ENCODE data around the gene ADAMTS16.

Gene ADAMTS16

GRCh38 chr5:5313101-5313635 is 173.0 kb downstream of the ADAMTS16 start:
- DNase-seq (ENCODE audit: low spot score) (peak; percentile 75), FAIRE-seq (peak; percentile 93)

GRCh38 chr5:5314166-5314565 is 174.0 kb downstream of the ADAMTS16 start:
- DNase-seq (ENCODE audit: low spot score) (no peak), FAIRE-seq (no peak)

DNA sequence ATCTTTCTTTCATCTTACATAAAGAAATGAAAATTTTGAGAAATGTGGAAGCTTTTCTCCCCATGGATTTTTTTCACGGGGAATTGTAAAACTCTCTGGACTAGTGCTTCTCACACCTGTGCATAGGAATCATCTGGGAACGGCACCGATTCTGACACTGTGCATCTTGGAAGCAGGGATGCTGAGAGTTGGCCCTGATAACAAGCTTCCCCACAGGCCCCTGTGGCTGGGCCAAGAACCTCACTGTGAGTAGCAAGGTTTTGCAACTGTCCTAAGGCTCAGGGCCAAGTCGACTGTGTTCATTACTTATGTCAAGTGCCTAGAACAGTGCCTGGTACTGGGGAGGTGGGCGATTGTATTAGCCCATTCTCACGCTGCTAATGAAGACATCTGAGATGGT is 174.5 kb downstream of the ADAMTS16 start:
- FAIRE-seq (no peak), DNase-seq (ENCODE audit: low spot score) (no peak)

- DNase-seq (ENCODE audit: low spot score) (peak; percentile 29), FAIRE-seq (no peak)
These were observed 175.2 kb downstream of the ADAMTS16 start for GRCh38 chr5:5315068-5315980.

- DNase-seq (ENCODE audit: low spot score) (peak; percentile 89), FAIRE-seq (peak; percentile 93)
These were observed 176.2 kb downstream of the ADAMTS16 start for GRCh38 chr5:5316334-5316733.

- FAIRE-seq (no peak), DNase-seq (ENCODE audit: low spot score) (no peak)
These were observed 177.8 kb downstream of the ADAMTS16 start for GRCh38 chr5:5317976-5318375.

- FAIRE-seq (no peak), DNase-seq (ENCODE audit: low spot score) (no peak)
These were observed 178.5 kb downstream of the ADAMTS16 start for GRCh38 chr5:5318426-5319190.

- FAIRE-seq (no peak), DNase-seq (ENCODE audit: low spot score) (no peak)
These were observed 180.1 kb downstream of the ADAMTS16 start for GRCh38 chr5:5320062-5320805.

DNA sequence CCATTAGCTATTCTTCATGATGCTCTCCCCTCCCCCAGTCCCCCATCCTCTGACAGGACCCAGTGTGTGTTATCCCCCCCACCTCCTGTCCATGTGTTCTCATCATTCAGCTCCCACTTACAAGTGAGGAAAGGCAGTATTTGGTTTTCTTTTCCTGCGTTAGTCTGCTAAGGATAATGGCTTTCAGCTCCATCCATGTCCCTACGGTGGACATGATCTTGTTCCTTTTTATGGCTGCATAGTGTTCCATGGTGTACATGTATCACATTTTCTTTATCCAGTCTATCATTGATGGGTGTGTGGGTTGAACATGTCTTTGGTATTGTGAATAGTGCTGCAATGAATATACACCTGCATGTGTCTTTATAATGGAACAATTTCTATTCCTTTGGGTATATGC is 181.0 kb downstream of the ADAMTS16 start:
- FAIRE-seq (no peak), DNase-seq (ENCODE audit: low spot score) (no peak)

DNA sequence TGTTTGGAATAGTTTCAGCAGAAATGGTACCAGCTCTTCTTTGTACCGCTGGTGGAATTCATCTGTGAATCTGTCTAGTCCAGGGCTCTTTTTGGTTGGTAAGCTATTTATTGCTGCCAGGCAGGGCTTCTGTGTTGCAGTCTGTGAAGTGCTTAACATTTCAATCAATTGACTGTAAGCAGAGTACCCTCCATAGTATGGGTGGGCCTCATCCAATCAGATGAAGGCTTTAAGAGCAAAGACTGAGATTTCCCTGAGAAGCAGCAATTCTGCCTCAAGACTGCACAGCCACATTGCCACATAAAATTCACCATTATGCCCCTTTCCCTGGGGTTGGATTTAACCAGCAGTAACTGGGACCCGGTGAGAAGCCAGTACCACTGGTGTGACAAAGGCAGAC is 183.4 kb downstream of the ADAMTS16 start:
- FAIRE-seq, result no peak
- no peak for DNase-seq (ENCODE audit: low spot score)

DNA sequence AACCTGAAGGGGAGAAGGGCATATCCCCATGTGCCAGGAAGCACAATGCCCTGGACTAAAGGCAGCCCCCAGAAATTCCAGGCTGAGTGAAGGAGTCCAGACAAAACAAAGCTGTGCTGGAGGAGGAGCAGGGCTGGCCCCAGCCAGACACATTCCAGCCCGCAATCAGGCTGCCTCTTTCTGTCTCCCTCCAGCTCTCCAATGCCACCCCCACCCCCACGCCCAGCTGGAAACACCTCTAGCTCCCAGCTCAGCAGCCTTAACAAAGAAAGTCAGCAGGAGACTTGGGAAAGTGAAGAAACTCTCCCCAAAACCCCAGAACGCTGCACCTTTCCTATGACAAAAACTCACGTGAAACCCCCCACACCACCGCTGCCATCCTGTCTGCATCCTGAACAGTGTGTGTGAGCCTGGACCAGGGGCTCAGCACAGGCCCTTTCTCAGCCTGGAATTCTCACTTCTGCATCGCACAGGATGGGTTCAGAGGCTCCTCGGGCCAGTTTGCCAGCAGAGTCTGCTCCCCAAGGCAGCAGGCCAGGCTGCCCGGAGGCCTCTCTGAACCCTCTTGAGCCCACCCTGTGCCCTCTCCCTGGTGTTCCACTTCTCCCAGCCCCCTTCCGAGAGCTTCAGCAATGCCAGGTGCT is 186.1 kb downstream of the ADAMTS16 start:
- FAIRE-seq (no peak), DNase-seq (ENCODE audit: low spot score) (no peak)

GRCh38 chr5:5327126-5327525 is 187.0 kb downstream of the ADAMTS16 start:
- FAIRE-seq (no peak), DNase-seq (ENCODE audit: low spot score) (no peak)

- DNase-seq (ENCODE audit: low spot score) (peak; percentile 62), FAIRE-seq (peak; percentile 90)
These were observed 190.8 kb downstream of the ADAMTS16 start for GRCh38 chr5:5330728-5331452.

- DNase-seq (ENCODE audit: low spot score) (no peak), FAIRE-seq (peak; percentile 24)
These were observed 191.7 kb downstream of the ADAMTS16 start for GRCh38 chr5:5331848-5332247.

- DNase-seq (ENCODE audit: low spot score) (no peak), FAIRE-seq (no peak)
These were observed 192.2 kb downstream of the ADAMTS16 start for GRCh38 chr5:5332287-5332686.

- FAIRE-seq (no peak), DNase-seq (ENCODE audit: low spot score) (no peak)
These were observed 195.0 kb downstream of the ADAMTS16 start for GRCh38 chr5:5335107-5335506.

- DNase-seq (ENCODE audit: low spot score), result peak; percentile 100
- FAIRE-seq, result peak; percentile 98
These were observed 195.7 kb downstream of the ADAMTS16 start for GRCh38 chr5:5335700-5336264.

DNA sequence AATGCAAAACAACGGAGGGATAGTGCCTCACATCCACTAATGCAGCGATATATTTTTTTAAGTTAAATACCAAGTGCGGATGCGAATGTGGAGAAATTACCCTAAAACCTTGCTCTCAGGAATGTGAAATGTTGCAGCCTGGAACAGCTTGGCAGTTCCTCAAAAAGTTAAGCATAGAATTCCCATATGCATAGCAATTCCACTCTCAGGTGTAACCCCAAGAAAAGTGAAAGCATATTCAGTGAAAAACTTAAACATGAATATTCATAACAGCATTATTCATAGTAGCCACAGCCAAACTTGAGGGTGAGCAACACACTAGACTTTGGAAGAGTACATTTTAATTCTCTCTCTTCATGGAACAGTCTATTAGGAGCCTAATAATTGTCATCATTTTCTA is 199.1 kb downstream of the ADAMTS16 start:
- no peak for FAIRE-seq

DNA sequence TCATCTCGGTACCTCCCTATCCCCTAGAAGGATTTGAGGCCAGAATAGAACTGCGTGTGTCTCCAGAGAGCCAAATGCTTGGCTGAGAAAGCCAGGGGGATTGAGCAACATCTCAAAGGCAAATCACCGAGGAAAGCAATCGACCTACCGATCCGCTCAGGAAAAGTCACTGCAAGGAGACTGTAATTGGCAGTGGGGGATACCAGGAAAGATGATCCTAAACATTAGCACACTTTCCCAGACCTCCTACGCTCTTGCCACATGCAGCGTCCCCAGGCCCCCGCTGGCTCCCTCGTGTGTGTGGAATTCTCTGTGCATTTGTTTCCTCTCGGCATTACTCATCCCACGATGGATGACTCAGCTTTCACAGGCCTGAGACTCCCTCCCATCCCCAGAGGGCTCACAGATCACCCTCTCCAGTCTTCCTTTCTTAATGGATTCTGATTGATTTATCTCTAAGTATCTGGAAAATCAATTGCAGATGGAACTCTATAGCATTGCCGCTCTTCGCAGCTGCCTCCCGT is 200.1 kb downstream of the ADAMTS16 start:
- FAIRE-seq, result peak; percentile 98
- DNase-seq (ENCODE audit: low spot score), result peak; percentile 99

More for the DNA sequence above, 199.1 kb downstream of the ADAMTS16 start:
- DNase-seq (ENCODE audit: low spot score), result no peak

All from RCC 7860 (cell line).